Activated naive CD4-positive, alpha-beta T cell treated with anti-CD3 and anti-CD28 coated beads, Interleukin-2, amount 50 U/mL, for 72 hours (primary cell): ENCODE results near the gene ABHD16A. TPM values are rescaled to one million over a fixed set of nuclear protein-coding genes. Genes with fewer than 3 reads are reported as not detected.
A peak's percentile ranks its signal among the peaks of the same experiment; 100 is the strongest.
"Not testable (repeated sequence)": the region's sequence is repeated elsewhere in the genome, so short reads cannot be mapped to it uniquely, and the experiment has no call there.

Source experiments
- ATAC-seq, 2 donors: fragments of 150-1000 bp; cut with Tn5 transposase; 2 replicates each; pipeline ENCODE4 v1.10.0; 2021; ENCODE audit warnings: mild to moderate bottlenecking in 2 of 2, moderate library complexity in 2 of 2
- DNase-seq, 2 donors: peaks; one replicate each; pipeline ENCODE4 v3.0.0; 2021 to 2022; ENCODE audit warnings: low spot score in 2 of 2
- H3K27ac Mint-ChIP-seq, 2 donors: one replicate each; pipeline ENCODE4 v1.8.0; 2022; ENCODE audit warnings: mild to moderate bottlenecking in 2 of 2, mixed read lengths in 2 of 2
- H3K36me3 Mint-ChIP-seq, 2 donors: one replicate each; pipeline ENCODE4 v1.8.0; 2022; ENCODE audit warnings: mixed read lengths in 2 of 2
- H3K9me3 Mint-ChIP-seq, 2 donors: one replicate each; pipeline ENCODE4 v1.8.0; 2022; ENCODE audit warnings: mixed read lengths in 2 of 2
- total RNA-seq, 2 donors: library from RNA; stranded (reverse); gene quantifications; one replicate each; pipeline ENCODE4 v1.2.3, GENCODE V29; 2022

The ABHD16A gene
- total RNA-seq, 2 donors from 2014 or later: 33.1 to 46.8 TPM

GRCh38 chr6:31722173-31722572 is 19.0 kb upstream of the ABHD16A start:
- Mint-ChIP-seq H3K9me3 (no peaks in the 10 kb centered on the region), H3K36me3 (no peaks in the 10 kb centered on the region), H3K27ac (no peak overlapping the region)
- no peak for DNase-seq
- ATAC-seq: no peak

- Mint-ChIP-seq H3K36me3 (no peaks in the 10 kb centered on the region), H3K27ac (peak within 1 kb of the TSS; percentile 2 to 63), H3K9me3 (no peaks in the 10 kb centered on the region)
- ATAC-seq (no peak), DNase-seq (no peak)
These were observed 18.4 kb upstream of the ABHD16A start, which contains the start of gene LY6G6C for GRCh38 chr6:31721351-31722020. TSS of gene LY6G6C (minus strand) at chr6:31721746. CDS start at chr6:31721679, 67 bp downstream.

- DNase-seq (no peak), ATAC-seq (no peak)
- Mint-ChIP-seq H3K36me3 (no peaks in the 10 kb centered on the region), H3K9me3 (no peaks in the 10 kb centered on the region), H3K27ac (no peak overlapping the region)
These were observed 17.2 kb upstream of the ABHD16A start for GRCh38 chr6:31720196-31720770.

GRCh38 chr6:31719001-31719400 is 15.9 kb upstream of the ABHD16A start:
- peak overlapping the region in 1 of 2 donors; percentile 18 for H3K27ac Mint-ChIP-seq

GRCh38 chr6:31718265-31718664 is 15.1 kb upstream of the ABHD16A start:
- DNase-seq: no peak
- no peak for ATAC-seq
- H3K9me3 Mint-ChIP-seq: no peaks in the 10 kb centered on the region
- no peaks in the 10 kb centered on the region for H3K36me3 Mint-ChIP-seq
- H3K27ac Mint-ChIP-seq: peak overlapping the region in 1 of 2 donors; percentile 18

More at GRCh38 chr6:31719001-31719400, 15.9 kb upstream of the ABHD16A start:
- no peak for ATAC-seq
- Mint-ChIP-seq H3K9me3 (no peaks in the 10 kb centered on the region), H3K36me3 (no peaks in the 10 kb centered on the region)
- DNase-seq: no peak

GRCh38 chr6:31717499-31718222 is 14.5 kb upstream of the ABHD16A start:
- Mint-ChIP-seq H3K36me3 (no peaks in the 10 kb centered on the region), H3K27ac (peak overlapping the region in 1 of 2 donors; percentile 75), H3K9me3 (no peaks in the 10 kb centered on the region)
- DNase-seq: no peak
- ATAC-seq: no peak

GRCh38 chr6:31715022-31715958 is 12.2 kb upstream of the ABHD16A start, which contains the start of gene LY6G6D:
TSS of gene LY6G6D (plus strand) at chr6:31715348. CDS start at chr6:31715356, 8 bp downstream.
- ATAC-seq (no peak), DNase-seq (no peak)
- no peaks in the 10 kb centered on the region for H3K9me3 Mint-ChIP-seq
- no peaks in the 10 kb centered on the region for H3K36me3 Mint-ChIP-seq
- H3K27ac Mint-ChIP-seq: peak within 1 kb of the TSS in 1 of 2 donors; percentile 26

- Mint-ChIP-seq H3K27ac (peak overlapping the region in 1 of 2 donors; percentile 26), H3K36me3 (no peaks in the 10 kb centered on the region), H3K9me3 (no peaks in the 10 kb centered on the region)
- ATAC-seq (no peak), DNase-seq (no peak)
These were observed 11.0 kb upstream of the ABHD16A start for GRCh38 chr6:31713991-31714684.

- Mint-ChIP-seq H3K9me3 (no peaks in the 10 kb centered on the region), H3K36me3 (no peaks in the 10 kb centered on the region), H3K27ac (no peak overlapping the region)
- ATAC-seq (no peak), DNase-seq (no peak)
These were observed 10.3 kb upstream of the ABHD16A start for GRCh38 chr6:31713465-31713864.

- Mint-ChIP-seq H3K27ac (no peak overlapping the region), H3K9me3 (no peaks in the 10 kb centered on the region), H3K36me3 (no peaks in the 10 kb centered on the region)
- DNase-seq: no peak
- ATAC-seq: peak in 1 of 2 donors; percentile 45
These were observed 9.2 kb upstream of the ABHD16A start for GRCh38 chr6:31712296-31712695.

GRCh38 chr6:31711233-31711632 is 8.1 kb upstream of the ABHD16A start:
- ATAC-seq: peak in 1 of 2 donors; percentile 9
- Mint-ChIP-seq H3K27ac (peak overlapping the region; percentile 19 to 80), H3K36me3 (no peaks in the 10 kb centered on the region), H3K9me3 (no peaks in the 10 kb centered on the region)
- no peak for DNase-seq

- no peaks in the 10 kb centered on the region for H3K36me3 Mint-ChIP-seq
- H3K27ac Mint-ChIP-seq: peak overlapping the region in 1 of 2 donors; percentile 19
- no peak for ATAC-seq
- no peaks in the 10 kb centered on the region for H3K9me3 Mint-ChIP-seq
- DNase-seq: no peak
These were observed 7.5 kb upstream of the ABHD16A start for GRCh38 chr6:31710523-31711219.

- H3K36me3 Mint-ChIP-seq, H3K27ac Mint-ChIP-seq, H3K9me3 Mint-ChIP-seq, ATAC-seq, DNase-seq: not testable (repeated sequence)
These were observed 6.0 kb upstream of the ABHD16A start for GRCh38 chr6:31709157-31709556.

GRCh38 chr6:31708224-31708623 is 5.1 kb upstream of the ABHD16A start:
- no peaks in the 10 kb centered on the region for H3K9me3 Mint-ChIP-seq

GRCh38 chr6:31707701-31708100 is 4.6 kb upstream of the ABHD16A start:
- Mint-ChIP-seq H3K9me3 (no peaks in the 10 kb centered on the region), H3K36me3 (peaks cover 6% of the 10 kb centered on the region in 2 donors), H3K27ac (peak overlapping the region in 1 of 2 donors; percentile 22)
- no peak for ATAC-seq
- no peak for DNase-seq

More at GRCh38 chr6:31708224-31708623, 5.1 kb upstream of the ABHD16A start:
- no peak overlapping the region for H3K27ac Mint-ChIP-seq
- peaks cover 3 to 4% of the 10 kb centered on the region in 2 donors for H3K36me3 Mint-ChIP-seq
- no peak for DNase-seq
- no peak for ATAC-seq
